ENCODE measurements around the gene ARHGDIA.
A peak's percentile ranks its signal among the peaks of the same experiment; 100 is the strongest.
"Not testable (repeated sequence)": the region's sequence is repeated elsewhere in the genome, so short reads cannot be mapped to it uniquely, and the experiment has no call there.

The ARHGDIA gene

DNA sequence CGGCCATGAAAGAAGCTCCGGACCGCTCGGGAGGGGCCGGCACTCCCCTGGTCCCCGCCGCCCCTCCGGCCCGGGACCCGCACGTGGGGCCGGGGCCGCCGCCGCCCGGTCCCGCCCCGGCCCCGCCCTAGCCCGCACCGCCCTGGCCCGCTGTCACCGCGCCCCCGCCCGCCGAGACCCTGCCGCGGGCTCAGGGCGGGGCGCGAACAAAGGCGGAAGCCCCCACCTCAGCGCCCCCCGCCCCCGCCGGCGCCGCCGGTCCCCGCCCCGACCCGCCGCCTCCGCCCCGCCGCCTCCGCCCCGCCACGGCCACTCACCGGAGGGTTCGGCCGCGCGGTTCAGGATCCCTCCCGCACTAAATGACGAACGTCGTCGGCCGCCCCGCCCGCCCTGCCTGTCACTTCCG lies at the start of gene ARHGDIA:
Gene ARHGDIA (minus strand): TSS at position 357 of the 406 bp plus-strand sequence. CDS start 1,407 bp downstream, outside the sequence.
- DNase-seq (ENCODE audit: low spot score) = no peak

DNA sequence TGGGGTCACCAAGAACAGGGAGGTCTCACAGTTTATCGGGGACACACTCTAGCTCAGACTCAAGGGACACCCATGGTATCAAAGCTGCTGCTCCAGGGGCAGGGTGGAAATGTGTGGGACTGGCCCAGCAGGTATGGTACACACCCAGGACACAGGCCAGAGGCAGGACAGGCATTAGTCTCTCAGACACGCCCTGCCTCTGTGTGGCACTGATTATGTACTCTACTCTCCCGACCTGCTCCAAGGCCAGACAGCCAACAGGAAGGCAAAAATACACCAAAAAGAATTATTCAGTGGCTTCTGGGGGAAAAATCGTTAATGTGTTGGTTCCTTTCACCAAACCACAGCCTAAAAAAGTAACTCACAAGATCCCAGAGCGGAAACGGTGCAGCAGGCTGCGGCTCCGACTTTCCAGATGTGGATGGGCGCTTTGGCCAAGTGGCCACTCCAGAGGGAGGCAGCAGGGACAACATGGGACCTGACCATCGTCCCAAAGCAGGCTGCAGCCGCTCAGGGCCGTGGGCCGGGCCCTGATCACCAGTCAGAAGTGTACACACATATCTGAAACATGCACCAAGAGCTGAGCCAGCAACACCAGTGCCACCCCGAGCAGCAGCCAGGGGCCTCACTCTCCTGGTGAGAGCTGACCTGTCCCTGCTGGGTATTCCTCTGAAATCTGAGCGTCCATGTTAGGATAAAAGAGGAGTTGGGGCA lies 47.9 kb upstream of the ARHGDIA start:
- DNase-seq (ENCODE audit: low spot score) = no peak

DNA sequence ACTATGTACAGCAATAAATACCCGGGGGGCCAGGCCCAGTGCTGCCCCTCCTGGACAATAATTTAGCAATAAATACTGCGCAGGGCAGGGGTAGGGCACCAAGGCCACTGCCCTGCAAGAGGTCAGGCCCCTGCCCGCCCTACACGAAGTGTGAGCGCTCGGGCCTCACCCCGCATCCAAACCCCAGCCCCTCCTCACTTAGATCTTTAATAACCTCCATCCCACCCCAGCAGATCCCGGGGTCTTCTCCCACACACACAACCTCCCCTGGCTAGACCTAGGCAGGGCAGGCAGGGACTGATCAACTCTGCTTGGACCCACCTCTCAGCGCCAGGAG lies 47.2 kb upstream of the ARHGDIA start:
- DNase-seq (ENCODE audit: low spot score) = not testable (repeated sequence)

GRCh38 chr17:81917565-81918332 lies 46.6 kb upstream of the ARHGDIA start, which contains the start of gene SIRT7:
Gene SIRT7 (minus strand): TSS chr17:81918176. CDS start chr17:81918131, 45 bp downstream.
- peak; percentile 78 for DNase-seq (ENCODE audit: low spot score)

DNA sequence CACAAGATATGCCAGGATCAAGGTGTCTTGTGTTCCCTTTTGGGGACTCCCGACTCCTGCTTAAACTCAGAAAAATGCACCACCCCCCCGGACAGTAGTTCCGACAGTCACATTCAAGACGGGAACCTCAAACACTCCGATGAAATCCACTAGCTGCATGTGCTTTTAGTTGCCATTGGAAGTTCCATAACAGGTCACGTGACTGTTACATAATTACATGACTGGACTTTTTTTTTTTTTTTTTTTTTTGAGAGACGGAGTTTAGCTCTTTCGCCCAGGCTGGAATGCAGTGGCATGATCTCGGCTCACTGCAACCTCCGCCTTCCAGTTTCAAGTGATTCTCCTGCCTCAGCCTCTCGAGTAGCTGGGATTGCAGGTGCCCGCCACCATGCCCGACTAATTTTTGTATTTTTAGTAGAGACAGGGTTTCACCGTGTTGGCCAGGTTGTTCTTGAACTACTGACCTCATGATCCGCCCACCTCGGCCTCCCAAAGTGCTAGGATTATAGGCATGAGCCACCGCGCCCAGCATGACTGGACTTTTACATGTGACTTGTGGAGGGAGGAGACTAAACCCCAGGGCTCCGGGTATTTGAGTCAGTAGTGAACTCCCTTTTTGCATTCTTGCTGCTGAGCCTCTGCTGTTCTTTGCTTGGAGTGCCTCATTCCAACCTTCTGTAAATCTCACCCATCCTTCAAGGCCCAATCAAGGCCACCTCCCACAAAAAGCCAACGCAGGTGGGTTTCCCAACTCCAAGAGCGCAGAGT lies 45.3 kb upstream of the ARHGDIA start:
- no peak for DNase-seq (ENCODE audit: low spot score)

- no peak for DNase-seq (ENCODE audit: low spot score)
Observed at GRCh38 chr17:81915331-81915730, 44.2 kb upstream of the ARHGDIA start.

DNA sequence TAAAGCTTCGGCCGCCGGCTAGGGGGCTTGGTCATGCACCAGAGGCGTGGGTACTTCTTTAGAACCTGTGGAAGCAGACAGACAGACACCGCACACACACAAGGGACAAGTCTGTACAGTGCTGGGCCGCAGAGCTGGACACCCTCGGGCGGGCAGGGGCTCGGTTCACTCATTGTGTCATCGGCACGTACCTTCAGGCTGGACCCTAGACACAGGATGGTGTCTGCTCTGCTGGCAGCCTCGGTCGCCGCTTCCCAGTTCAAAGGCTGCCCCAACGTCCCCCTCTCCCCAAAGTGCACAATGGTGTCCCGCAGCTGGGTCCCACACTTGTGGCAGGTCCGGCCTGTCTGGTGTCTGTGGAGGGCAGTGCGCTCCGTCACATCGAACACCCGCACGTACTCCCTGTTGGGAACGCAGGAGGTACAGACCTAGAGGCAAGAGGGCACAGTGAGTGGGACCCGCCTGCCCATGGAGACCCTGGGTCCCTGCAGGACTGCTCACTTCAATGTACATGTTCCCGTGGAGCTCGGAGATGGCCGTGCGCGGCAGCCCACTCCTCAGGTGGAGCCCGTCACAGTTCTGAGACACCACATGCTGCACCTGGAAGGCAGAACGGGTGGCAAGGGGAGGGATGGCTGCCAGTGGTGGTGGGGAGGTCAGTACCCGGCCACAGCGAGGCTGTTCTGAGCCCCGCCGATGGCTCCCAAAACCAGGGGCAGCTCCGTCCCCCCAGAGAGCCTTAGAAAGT lies 43.1 kb upstream of the ARHGDIA start:
- DNase-seq (ENCODE audit: low spot score) = no peak

GRCh38 chr17:81913394-81914102 lies 42.4 kb upstream of the ARHGDIA start:
- DNase-seq (ENCODE audit: low spot score) = no peak

DNA sequence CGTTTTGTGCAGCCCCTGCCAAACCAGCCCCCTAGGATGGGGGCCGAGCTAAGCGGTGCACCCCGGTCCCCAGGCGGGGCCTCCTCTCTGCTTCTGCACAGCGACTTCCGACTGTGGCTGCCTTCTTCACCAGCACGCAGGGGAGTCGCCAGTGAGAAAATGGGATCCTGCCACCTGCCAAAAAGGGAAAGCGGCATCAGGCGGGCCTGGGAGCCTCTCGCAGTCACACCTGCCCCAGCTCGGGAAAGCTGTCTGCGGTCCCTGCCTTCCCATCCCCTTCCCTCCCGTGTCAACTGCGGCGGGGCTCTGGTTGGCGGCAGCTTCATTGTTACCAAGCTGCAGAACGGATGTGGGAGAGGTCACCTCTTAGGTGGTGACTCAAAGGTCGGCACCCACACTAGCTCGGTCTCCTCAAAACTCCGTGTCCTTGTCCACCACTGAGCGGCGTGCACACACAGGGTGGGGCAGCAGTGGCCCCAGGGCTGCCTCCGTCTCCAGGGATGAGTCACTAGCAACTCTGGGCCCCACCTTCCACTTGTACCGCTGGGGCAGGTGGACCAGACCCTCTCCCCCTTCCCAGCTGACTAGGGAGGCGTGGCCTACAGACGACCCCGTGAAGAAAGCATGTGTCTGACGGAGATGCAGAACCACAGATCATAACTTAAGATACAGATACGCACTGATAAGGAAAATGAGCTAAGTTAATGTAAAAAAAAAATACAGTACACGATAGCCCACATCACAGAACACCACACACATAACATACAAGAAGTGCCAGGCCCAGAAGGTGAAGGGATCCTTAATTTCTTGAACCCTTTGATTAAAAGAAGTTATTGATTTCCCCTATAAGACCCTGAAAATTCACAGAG lies 41.5 kb upstream of the ARHGDIA start:
- no peak for DNase-seq (ENCODE audit: low spot score)

- DNase-seq (ENCODE audit: low spot score) = no peak
Observed at GRCh38 chr17:81911969-81912368, 40.8 kb upstream of the ARHGDIA start.

DNA sequence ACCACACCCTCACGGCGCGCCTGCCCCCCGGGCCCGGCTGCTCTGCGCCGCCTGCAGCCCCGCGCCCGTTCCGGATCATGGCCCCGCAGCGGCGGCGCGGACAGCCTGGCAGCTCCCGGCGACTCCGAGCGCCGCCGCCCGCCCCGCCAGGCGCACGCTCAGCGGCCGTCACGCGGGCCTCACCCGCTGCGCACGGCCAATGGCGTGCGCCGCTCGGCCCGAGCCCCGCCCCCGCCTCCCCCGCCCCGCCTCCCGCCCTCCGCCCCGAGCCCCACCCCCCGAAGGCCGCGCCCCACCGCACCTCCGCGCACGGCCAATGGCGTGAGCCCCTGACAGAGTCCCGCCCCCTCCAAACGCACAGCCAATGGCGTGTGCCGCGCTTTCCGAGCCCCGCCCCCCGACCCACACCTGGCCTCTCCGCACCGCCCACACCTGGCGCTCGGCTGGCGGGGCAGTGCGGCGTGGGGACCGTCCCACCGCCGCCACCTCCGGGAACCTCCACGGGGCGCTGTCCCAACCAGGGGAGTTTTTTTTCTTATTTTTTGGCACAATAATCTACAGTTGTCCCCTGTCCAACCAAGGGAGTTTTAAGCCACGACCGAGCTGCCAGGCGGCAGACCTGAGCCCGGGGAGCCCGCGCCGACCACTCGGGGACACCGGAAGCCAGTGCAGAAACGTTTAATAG lies 40.3 kb upstream of the ARHGDIA start, which contains the start of gene PCYT2:
Gene PCYT2 (minus strand): TSS at position 123 of the 685 bp plus-strand sequence. CDS start 44 bp downstream, at position 79.
- peak; percentile 91 for DNase-seq (ENCODE audit: low spot score)

DNA sequence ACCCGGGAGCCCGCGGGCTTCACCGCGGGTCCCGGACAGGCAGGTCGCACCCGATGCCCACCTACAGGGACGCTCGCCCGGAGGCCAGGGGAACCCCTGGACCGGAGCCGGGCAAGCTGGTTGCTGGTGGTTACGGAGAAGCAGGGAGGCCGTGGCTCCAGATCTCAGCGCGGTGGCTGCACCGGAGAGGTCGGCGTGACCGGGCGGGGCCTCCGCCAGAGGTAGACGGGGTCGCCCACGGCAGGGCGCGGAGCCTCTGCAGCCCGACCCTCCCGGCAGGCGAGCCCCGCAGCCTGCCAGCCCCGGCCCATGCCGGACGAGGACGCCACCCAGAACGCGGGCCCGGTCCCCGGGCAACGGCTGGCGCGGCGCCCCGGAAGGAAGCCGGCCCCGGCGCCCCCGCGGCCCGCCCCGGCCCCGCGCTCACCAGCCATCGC lies 39.7 kb upstream of the ARHGDIA start:
- no peak for DNase-seq (ENCODE audit: low spot score)

DNA sequence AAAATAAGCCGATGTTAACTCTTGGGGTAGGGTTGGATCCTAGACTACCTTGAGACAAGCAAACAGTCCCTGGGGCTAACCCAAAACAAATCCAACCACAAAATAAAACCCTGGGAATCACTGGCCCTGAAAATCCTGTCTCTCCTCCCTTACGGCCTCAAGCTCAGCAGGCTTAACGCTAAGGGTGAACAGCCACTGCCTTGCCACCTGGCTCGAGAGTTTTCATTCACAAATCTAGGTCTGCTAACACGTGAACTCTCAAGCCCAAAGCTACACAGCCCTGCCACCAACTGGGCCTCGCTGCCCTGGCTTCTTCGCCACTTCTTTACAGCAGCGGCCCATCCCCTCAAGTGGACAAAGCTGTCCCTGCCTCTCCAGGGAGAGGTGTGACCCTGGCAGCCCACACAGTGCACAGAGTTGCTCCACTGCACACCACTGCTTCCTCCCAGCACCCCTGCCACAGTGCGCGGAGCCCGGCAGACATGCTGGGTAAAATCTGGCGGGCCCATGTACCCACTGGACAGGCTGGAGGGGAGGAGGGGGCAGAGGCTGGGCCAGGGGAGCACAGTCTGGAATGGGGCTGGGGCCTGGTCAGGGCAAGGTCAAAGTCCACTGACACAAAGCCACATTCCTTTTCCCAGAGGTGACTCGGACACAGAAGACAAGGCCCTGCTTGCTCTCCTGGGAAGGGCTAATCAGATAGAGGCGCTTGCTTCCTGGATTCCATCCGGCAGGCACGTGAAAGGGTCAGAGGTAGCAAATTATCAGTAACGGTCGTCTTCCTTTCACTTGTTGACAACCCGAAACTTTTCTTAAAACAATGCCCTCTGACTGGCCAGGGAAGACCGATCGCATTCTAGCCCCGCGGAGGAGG lies 39.1 kb upstream of the ARHGDIA start:
- DNase-seq (ENCODE audit: low spot score) = peak; percentile 59

- no peak for DNase-seq (ENCODE audit: low spot score)
Observed at GRCh38 chr17:81909231-81909630, 38.1 kb upstream of the ARHGDIA start.

DNA sequence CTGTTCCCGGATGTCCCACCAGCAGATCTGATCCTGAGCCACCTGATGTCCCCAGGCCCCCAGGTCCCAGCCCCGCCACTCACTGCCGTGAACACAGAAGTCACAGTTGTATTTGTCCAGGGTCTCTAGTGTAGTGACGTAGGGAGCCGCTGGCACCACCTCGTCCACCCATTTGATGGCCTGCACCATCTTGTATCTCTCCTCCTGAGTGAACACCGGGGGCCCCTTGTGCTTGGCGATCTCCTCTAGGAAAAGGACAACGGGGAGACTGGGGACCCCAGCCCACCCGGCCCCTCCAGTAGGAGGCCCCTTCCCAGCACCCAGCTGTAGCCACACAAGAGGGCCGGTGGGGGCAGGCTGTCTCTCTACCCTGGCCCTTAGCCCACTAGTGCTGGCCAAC lies 37.7 kb upstream of the ARHGDIA start:
- no peak for DNase-seq (ENCODE audit: low spot score)

DNA sequence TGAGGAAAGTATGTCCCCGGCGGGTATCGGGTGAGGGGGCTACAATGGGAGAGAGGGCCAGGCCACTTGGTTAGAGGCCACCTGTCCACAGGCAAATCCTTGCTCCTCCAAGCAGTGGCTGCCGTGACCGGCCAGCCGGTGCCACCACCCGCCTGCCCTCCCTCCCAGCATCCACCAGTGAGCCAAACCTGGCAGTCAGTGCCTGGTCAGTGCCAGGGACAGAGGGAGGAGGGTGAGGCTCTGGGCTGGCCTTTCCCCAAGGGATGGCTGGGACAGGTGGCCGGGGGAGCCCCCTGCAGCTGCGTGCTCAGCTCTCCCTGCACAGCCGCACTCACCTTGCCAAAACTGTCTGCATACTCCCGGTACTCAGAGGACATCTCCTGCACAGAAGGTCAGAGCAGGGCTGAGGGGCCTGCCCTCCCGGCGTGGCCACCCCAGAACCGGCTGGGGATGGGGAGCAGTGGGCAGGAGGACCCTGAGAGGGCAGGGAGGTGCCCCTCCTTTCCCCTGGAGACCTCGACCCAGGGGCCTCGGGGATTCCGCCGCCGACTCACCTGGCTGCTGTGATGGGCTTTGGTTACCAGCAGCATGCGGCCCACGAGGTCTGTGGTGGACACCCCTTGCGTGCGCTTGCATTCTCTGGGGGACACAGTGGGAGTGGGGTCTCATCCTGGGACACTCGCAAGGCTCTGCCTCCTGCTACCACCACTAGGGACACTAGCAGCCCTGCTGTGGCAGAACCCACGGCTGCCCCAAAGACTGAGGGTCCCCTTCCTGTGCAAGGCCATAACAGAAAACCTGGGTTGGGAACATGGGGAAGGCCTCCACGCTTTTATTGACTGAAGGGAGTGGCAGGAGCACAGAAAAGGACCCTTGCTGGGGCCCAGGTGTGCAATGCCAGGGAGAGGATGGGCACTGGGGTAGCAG lies 36.3 kb upstream of the ARHGDIA start:
- DNase-seq (ENCODE audit: low spot score) = peak; percentile 78

DNA sequence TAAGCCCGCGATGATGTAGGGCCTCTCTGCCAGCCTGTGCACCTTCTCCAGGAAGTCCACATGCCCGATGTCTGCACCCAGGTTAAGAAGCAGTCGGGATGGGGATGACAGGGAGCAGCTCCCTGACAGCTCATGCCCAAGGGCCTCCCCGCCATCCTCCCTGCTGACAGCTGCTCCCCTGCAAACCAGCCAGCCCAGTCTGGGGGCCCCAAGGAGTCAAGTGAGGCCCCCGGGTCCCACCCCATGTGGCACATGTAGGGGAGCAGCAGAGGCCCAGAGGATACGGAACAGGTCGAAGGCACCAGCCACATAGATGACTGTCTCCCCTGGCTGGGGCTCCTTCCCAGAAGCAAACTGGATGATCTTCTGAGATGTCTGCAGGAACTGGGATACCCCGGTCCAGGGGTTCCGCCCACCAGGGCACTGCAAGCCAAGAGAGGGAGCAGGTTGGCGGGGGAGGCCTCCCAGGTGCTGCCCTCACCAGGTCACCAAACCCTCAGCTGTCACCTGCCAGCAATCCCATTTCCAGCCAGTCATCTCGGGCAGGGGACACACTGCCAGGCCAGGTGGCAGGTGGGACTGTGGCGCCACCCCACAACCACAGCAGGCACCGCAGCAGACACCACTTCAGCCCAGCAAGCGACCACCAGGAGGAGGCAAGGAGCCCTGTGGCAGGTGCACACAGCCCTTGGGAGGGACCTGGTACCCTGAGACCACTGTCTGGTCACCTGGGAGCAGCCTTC lies 35.5 kb upstream of the ARHGDIA start:
- DNase-seq (ENCODE audit: low spot score) = no peak
